C4-2B (cell line): ENCODE data around the gene SYNGR3.

ENCODE experiments used
- CTCF ChIP-seq: fragments of 450-650 bp; conservative IDR thresholded peaks from 2 replicates; pipeline ENCODE4 v1.5.1; 2017; ENCODE audit warnings: mild to moderate bottlenecking
- ZFX ChIP-seq: fragments of 450-650 bp; IDR thresholded peaks from 2 replicates; pipeline ENCODE4 v1.6.1; 2017

- TF ChIP-seq CTCF (no peak), ZFX (no peak)
These were observed 17.3 kb upstream of the SYNGR3 start for GRCh38 chr16:1972490-1972877.
